Measurements from ENCODE around the gene MOB3A. TPM values are rescaled to one million over a fixed set of nuclear protein-coding genes. Genes with fewer than 3 reads are reported as not detected.
A peak's percentile ranks its signal among the peaks of the same experiment; 100 is the strongest.

Gene MOB3A
- total and polyA plus RNA-seq, 9 of the 15 experiments (the other 6 are each of a cell fraction or from before 2014, with no cell fraction given), result 1.1 to 24.1 (median 6.0) TPM

- TF ChIP-seq CHD1 (IDR thresholded peaks at IDR 0.05; ENCODE audit: low read length), result no peak
- no peak for TF ChIP-seq ZFP91 (CRISPR knock-in tag; IDR thresholded peaks at IDR 0.05)
- no peak for TF ChIP-seq RBM25 (IDR thresholded peaks at IDR 0.05; ENCODE audit: low read depth, low read length, severe bottlenecking)
- no peak for TF ChIP-seq TAF15 (IDR thresholded peaks at IDR 0.05; ENCODE audit: low read depth, low read length)
- peak; percentile 64; the same call in 1 of the 2 replicates for TF ChIP-seq ZBTB33 (CRISPR knock-in tag; IDR thresholded peaks at IDR 0.05)
- TF ChIP-seq FOXO4 (CRISPR knock-in tag; IDR thresholded peaks at IDR 0.05), result no peak
- TF ChIP-seq BRD9 (IDR thresholded peaks at IDR 0.05; ENCODE audit: low read depth, partially characterized antibody), result no peak
- TF ChIP-seq FOXK1 (CRISPR knock-in tag; IDR thresholded peaks at IDR 0.05; ENCODE audit: borderline replicate concordance), result no peak
- TF ChIP-seq IRF1 (CRISPR knock-in tag; IDR thresholded peaks at IDR 0.05; ENCODE audit: borderline replicate concordance), result no peak
- TF ChIP-seq CHAMP1 (IDR thresholded peaks at IDR 0.05), result no peak
- TF ChIP-seq ZBTB49 (CRISPR knock-in tag; IDR thresholded peaks at IDR 0.05; ENCODE audit: borderline replicate concordance), result no peak
- no peak for TF ChIP-seq COPS2 (conservative IDR thresholded peaks at IDR 0.05)
- TF ChIP-seq GTF2B (IDR thresholded peaks at IDR 0.05; ENCODE audit: extremely low read depth, insufficient read length), result no peak
These were observed 53.5 kb downstream of the MOB3A start (continued) for GRCh38 chr19:2042485-2043250.

Measured in K562 (cell line).